Heart right ventricle (tissue), 16 donors: ENCODE measurements around the gene KCTD11. TPM values are rescaled to one million over a fixed set of nuclear protein-coding genes. Genes with fewer than 3 reads are reported as not detected.
"Not testable (repeated sequence)": the region's sequence is repeated elsewhere in the genome, so short reads cannot be mapped to it uniquely, and the experiment has no call there.

ENCODE experiments used
- ATAC-seq, 8 donors: fragments of 200-7000 bp; cut with Tn5 transposase; one replicate each; pipeline ENCODE4 v1.9.1; 2020; ENCODE audit warnings: mild to moderate bottlenecking in 8 of 8, moderate library complexity in 8 of 8, moderate number of reproducible peaks in 1 of 8
- DNase-seq, 2 donors: peaks; one replicate each; pipeline ENCODE4 v3.0.0-alpha.2; 2020
- H3K27ac ChIP-seq, 10 donors: fragments of 200-600 bp; sonication (generic) in 2 of 10; one replicate each; pipeline versions ENCODE4 v1.5.0 to v1.8.0; 2020 to 2022; ENCODE audit warnings: mild to moderate bottlenecking in 3 of 10
- H3K27me3 ChIP-seq, 7 donors: fragments of 200-600 bp; one replicate each; pipeline ENCODE4 v1.8.0; 2021 to 2022; ENCODE audit warnings: mild to moderate bottlenecking in 2 of 7
- H3K36me3 ChIP-seq, 9 donors: fragments of 200-600 bp; sonication (generic) in 1 of 9; one replicate each; pipeline versions ENCODE4 v1.5.0 to v1.8.0; 2020 to 2022; ENCODE audit warnings: mild to moderate bottlenecking in 2 of 9
- H3K4me1 ChIP-seq, 9 donors: fragments of 200-600 bp; sonication (generic) in 1 of 9; one replicate each; pipeline versions ENCODE4 v1.5.0 to v1.8.0; 2020 to 2022; ENCODE audit warnings: mild to moderate bottlenecking in 4 of 9
- H3K4me3 ChIP-seq, 10 donors: fragments of 200-600 bp; sonication (generic) in 2 of 10; one replicate each; pipeline versions ENCODE4 v1.5.0 to v1.8.0; 2020 to 2022; ENCODE audit warnings: mild to moderate bottlenecking in 7 of 10, moderate library complexity in 2 of 10
- H3K9me3 ChIP-seq, 11 donors: fragments of 200-600 bp in 10 of 11; sonication (generic) in 2 of 11; one replicate each; pipeline versions ENCODE4 v1.5.0 to v1.8.0; 2013 to 2022; ENCODE audit warnings: mild to moderate bottlenecking in 2 of 11, control low read depth in 1 of 11, moderate library complexity in 1 of 11
- WGBS, 2 donors: extraction: QIAGEN DNeasy Blood & Tissue Kit; methylation state at CpG; one replicate each; pipeline ENCODE4 v1.1.7; 2013; ENCODE audit warnings: inconsistent platforms in 1 of 2; 5-methylcytosine and 5-hydroxymethylcytosine counted together
- intact Hi-C, 10 donors: fragments of 100-400 bp; cut with DNase I; formaldehyde crosslinking; loops; one replicate each; pipeline versions ENCODE4 v1.11.1 to v1.14.2; 2022
- polyA plus RNA-seq, 2 donors: library from polyadenylated mRNA; stranded (reverse); fragments of 200-250 nt; gene quantifications; one replicate each; pipeline ENCODE4 v1.2.3, GENCODE V29; 2013
- total RNA-seq, 10 donors: library from RNA; stranded (reverse); fragmentation: NEBNext Ultra II Directional in 3 of 10; extraction: Animal tissue kit (Norgen Biotek cat#: 25700) in 3 of 10; gene quantifications; one replicate each; pipeline versions ENCODE4 v1.2.1 to v1.2.4, GENCODE V29; 2021 to 2023
- TF ChIP-seq, protein P1 (sequence below), 9 donors: fragments of 200-600 bp; sonication (generic) in 2 of 9; IDR thresholded peaks; one replicate each; pipeline versions ENCODE4 v1.5.0 to v1.8.0; 2021 to 2022; ENCODE audit warnings: antibody characterized with exemption in 9 of 9, mild to moderate bottlenecking in 5 of 9, moderate library complexity in 1 of 9
- donor health status: Arrhythmogenic right ventricular cardiomyopathy.
- donor health status: ischemic (EF 13 %, LVEDD 7.1; RV severe dilation, severe dysfunction).
- donor health status: healthy with polysubstance abuse.
- donor health status: DM: no; HTN: yes; CAD: no.
- donor health status: DM: no; HTN: no; CAD: no.
- donor health status: ischemic (EF 25% LVEDD 6.9; RV normal size, moderate dysfunction).
- donor health status: ischemic (EF 25% LVEDD 5.7; RV mildly dilated, moderate dysfunction).
- donor health status: healthy.
- donor health status: DM: yes; HTN: yes; CAD: no.
- donor health status: Ischemic cardiomyopathy.
- donor health status: ischemic (EF 35%, LVEDD 5.7; RV mildly dilated, moderate dysfunction).
- donor health status: nonischemic (EF 11% LVEDD 7.7; RV severe dilation, severe dysfunction).
- donor health status: DM: yes; HTN: yes; CAD: no.
- donor health status: PGD.
- donor health status: ischemic (EF 29% LVEDD 5.4; RV normal size, mild dysfunction).
- donor health status: nonischemic (EF 23%, LVEDD 6.1; RV moderate dilation, normal function).

Gene KCTD11
- total and polyA plus RNA-seq, 12 donors, result 4.3 to 8.5 (median 5.3) TPM

DNA sequence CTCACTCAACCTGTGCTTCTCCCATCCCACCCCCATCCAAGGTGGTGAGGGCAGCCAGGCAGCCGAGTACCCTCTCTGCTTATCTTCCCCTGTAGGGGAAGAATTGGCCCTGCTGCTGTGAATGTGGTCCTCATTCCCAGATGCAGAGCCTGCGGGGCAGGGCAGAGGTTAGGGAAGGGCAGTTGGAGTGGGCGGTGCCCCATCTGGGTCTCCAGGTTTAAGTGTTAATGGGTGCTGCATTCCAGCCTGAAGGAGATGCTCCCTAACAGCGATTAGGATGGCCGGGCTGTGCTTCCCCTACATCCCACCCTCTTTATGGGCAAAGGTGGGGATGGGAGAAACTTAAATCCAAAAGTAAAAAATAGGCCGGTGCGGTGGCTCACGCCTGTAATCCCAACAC lies 15.1 kb downstream of the KCTD11 start:
- Histone ChIP-seq H3K4me3 (no peak overlapping the region), H3K36me3 (no peaks in the 10 kb centered on the region), H3K27ac (no peak overlapping the region), H3K27me3 (peaks cover 0 to 6% (median 0%) of the 10 kb centered on the region in 7 donors), H3K9me3 (no peaks in the 10 kb centered on the region), H3K4me1 (no peaks in the 10 kb centered on the region)
- WGBS, 2 donors, result 69 to 84% methylated on average over 8 of the region's 8 CpGs
- intact Hi-C loops, result loop anchor here in 1 of 10 donors (10.0 kb wide), 1 partner anchor 148 kb away; no protein-coding TSS in a partner anchor
- ATAC-seq (no peak), DNase-seq (no peak)
- TF ChIP-seq, protein P1, sequence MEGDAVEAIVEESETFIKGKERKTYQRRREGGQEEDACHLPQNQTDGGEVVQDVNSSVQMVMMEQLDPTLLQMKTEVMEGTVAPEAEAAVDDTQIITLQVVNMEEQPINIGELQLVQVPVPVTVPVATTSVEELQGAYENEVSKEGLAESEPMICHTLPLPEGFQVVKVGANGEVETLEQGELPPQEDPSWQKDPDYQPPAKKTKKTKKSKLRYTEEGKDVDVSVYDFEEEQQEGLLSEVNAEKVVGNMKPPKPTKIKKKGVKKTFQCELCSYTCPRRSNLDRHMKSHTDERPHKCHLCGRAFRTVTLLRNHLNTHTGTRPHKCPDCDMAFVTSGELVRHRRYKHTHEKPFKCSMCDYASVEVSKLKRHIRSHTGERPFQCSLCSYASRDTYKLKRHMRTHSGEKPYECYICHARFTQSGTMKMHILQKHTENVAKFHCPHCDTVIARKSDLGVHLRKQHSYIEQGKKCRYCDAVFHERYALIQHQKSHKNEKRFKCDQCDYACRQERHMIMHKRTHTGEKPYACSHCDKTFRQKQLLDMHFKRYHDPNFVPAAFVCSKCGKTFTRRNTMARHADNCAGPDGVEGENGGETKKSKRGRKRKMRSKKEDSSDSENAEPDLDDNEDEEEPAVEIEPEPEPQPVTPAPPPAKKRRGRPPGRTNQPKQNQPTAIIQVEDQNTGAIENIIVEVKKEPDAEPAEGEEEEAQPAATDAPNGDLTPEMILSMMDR (IDR thresholded peaks at IDR 0.05), result no peak

DNA sequence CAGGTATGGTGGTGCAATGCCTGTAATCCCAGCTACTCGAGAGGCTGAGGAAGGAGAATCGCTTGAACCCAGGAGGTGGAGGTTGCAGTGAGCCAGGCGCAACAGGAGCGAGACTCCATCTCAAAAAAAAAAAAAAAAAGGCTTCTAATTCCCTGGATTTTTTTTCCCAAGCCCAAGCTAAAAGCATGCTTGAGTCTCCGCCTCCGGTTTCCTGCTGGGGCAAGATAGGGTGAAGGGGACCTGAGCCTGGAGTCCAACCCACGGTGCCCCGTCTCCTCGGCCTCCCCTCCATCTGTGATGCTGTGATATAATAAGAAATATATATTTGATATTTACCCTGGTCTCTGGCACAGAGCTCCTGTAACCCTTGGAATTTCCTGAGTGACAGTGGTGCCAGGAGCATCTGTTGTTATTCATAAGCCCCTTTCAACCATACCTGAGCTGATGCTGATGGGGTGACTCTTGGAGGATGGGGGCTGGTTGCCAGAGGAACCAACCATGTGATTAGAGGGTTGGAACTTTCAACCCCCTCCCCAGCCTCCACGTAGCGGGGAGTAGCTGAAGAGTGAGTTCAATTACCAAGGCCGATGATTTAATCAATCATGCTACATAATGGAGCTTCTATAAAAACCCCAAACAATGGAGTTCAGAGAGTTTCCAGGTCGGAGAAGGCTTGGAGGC lies 16.1 kb downstream of the KCTD11 start:
- H3K36me3 ChIP-seq, result no peaks in the 10 kb centered on the region
- intact Hi-C loops, result loop anchor here in 1 of 10 donors (10.0 kb wide), 1 partner anchor 147 kb away; no protein-coding TSS in a partner anchor
- no peak overlapping the region for H3K27ac ChIP-seq
- H3K4me3 ChIP-seq, result no peak overlapping the region
- DNase-seq (no peak), ATAC-seq (no peak)
- TF ChIP-seq, protein P1 (IDR thresholded peaks at IDR 0.05), result no peak
- H3K9me3 ChIP-seq, result no peaks in the 10 kb centered on the region
- WGBS, 2 donors, result 61 to 68% methylated on average over 13 of the region's 13 CpGs
- H3K27me3 ChIP-seq, result peaks cover 0 to 6% (median 0%) of the 10 kb centered on the region in 7 donors
- H3K4me1 ChIP-seq, result no peaks in the 10 kb centered on the region

DNA sequence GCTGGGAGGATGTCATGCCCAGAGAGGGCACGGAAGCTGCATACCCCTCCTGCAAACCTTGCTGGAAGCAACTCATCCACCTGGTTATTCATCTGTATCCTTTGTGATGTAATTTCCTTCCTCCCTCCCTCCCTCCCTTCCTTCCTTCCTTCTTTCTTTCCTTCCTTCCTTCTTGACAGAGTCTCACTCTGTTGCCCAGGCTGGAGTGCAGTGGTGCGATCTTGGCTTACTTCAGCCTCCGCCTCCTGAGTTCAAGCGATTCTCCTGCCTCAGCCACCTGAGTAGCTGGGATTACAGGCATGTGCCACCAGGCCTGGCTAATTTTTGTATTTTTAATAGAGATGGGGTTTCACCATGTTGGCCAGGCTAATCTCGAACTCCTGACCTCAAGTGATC lies 16.6 kb downstream of the KCTD11 start:
- DNase-seq, H3K9me3 ChIP-seq, ATAC-seq, H3K4me1 ChIP-seq, H3K4me3 ChIP-seq, H3K36me3 ChIP-seq, H3K27ac ChIP-seq, H3K27me3 ChIP-seq: not testable (repeated sequence)
- intact Hi-C loops, result loop anchor here in 1 of 10 donors (10.0 kb wide), 1 partner anchor 146 kb away; no protein-coding TSS in a partner anchor
- WGBS, 2 donors, result 75% methylated on average over 5 of the region's 5 CpGs

DNA sequence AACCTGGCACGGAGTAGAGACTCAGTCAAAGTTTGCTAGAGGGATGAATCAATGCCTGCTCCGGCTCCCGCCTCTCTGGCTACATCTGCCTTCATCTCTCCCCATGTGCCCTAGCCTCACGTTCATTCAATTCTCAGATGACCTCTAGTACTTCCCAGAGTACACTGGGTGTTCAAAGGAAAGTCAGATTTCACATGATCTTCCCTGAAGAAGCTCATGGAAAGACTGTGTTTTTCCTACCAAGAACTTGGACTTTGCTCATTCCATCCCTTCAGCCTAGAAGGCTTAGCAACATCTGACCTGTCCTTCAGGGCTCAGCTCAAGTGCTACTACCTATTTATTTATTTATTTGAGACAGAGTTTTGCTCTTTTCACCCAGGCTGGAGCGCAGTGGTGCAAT lies 17.9 kb downstream of the KCTD11 start:
- Histone ChIP-seq H3K4me3 (no peak overlapping the region), H3K27me3 (peaks cover 0 to 6% (median 0%) of the 10 kb centered on the region in 7 donors), H3K36me3 (no peaks in the 10 kb centered on the region), H3K4me1 (no peaks in the 10 kb centered on the region), H3K9me3 (no peaks in the 10 kb centered on the region), H3K27ac (no peak overlapping the region)
- TF ChIP-seq, protein P1 (IDR thresholded peaks at IDR 0.05), result no peak
- ATAC-seq (no peak), DNase-seq (no peak)
- 89% methylated on average over 5 of the region's 5 CpGs for WGBS, 2 donors
- intact Hi-C loops, result loop anchor here in 1 of 10 donors (10.0 kb wide), 1 partner anchor 145 kb away; no protein-coding TSS in a partner anchor

DNA sequence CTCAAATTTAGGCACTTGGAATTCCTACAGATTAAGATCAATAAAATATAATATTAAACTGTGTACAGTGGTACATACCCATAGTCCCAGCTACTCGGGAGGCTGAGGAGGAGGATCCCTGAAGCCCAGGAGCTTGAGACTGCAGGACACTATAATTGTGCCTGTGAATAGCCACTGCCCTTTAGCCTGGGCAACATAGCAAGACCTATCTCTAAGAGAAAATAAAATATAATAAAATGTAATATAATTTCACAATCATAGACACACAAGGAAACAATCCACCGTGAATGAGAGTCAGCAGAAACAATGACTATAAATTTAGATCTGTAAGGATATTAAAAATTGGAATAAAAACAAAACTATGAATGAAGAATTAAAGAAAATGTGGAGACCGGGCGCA lies 18.9 kb downstream of the KCTD11 start:
- intact Hi-C loops, result no loop called here
- Histone ChIP-seq H3K4me3 (no peak overlapping the region), H3K27ac (no peak overlapping the region), H3K9me3 (no peaks in the 10 kb centered on the region), H3K27me3 (peaks cover 0 to 6% (median 0%) of the 10 kb centered on the region in 7 donors), H3K4me1 (no peaks in the 10 kb centered on the region), H3K36me3 (no peaks in the 10 kb centered on the region)
- ATAC-seq (no peak), DNase-seq (no peak)
- TF ChIP-seq, protein P1 (IDR thresholded peaks at IDR 0.05), result no peak
- 86 to 91% methylated on average over 4 of the region's 4 CpGs for WGBS, 2 donors
